Measurements from ENCODE around the gene RBMS1.
"Not testable (repeated sequence)": the region's sequence is repeated elsewhere in the genome, so short reads cannot be mapped to it uniquely, and the experiment has no call there.

Gene RBMS1

DNA sequence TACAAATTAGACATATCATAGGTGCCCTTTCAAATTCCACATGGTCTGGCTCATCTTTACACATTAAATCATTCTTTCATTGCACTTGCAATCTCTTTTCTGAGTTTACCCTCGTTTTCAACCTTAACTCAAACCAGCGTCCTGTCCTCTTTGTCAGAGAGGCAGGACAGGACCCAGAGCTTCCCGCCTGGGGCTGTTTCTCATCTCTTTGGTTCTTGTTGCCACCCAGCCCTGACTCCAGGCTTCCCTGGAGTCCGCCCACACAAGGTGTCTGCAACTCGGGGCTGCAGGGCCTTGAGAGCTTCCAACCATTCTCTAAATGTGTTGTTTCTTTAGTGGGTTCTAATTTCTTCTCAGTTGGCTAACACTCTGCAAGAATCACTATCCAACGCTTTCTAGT lies 24.4 kb downstream of the RBMS1 start:
- no peak for DNase-seq

- no peak for DNase-seq
These were observed 26.5 kb downstream of the RBMS1 start for GRCh38 chr2:160467086-160467485.

DNA sequence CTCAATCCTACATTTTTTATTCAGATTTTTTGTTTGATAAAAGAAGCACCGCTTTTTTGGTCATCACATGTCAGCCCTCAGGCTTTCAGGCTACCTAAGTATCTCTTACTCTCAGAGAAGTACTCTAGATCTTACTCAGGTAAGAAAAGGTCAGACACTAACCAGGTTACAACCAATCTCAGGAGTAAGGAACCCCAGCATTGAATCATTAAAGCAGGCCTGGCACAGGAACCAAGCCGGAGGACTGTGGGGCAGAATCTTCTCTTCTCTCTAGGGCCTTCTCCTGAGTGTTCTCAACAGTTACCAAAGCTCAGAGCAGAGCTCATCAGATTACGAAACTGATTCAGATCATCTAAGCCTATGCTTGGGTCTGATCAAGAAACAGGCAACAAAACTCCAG lies 28.2 kb downstream of the RBMS1 start:
- DNase-seq: no peak

DNA sequence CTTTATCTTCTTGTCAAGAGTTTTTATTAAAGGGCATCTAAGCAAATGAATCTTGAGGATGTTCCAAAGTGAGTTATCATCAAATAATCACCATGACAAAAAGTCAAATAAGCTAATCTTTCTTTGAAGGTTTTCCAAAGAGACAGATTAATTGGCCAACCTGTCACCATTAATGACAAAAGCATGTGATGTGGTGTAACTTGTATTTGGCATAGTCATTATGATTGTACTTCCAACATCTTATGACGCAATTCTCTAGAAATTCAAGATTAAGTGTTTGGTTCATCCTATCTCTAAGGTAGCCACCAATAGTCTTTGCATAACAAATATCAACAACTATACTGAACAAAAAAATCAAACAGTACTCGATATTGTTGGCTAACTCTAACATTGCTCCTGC lies 28.6 kb downstream of the RBMS1 start:
- DNase-seq: no peak

- DNase-seq: no peak
These were observed 29.6 kb downstream of the RBMS1 start for GRCh38 chr2:160464017-160464416.

DNA sequence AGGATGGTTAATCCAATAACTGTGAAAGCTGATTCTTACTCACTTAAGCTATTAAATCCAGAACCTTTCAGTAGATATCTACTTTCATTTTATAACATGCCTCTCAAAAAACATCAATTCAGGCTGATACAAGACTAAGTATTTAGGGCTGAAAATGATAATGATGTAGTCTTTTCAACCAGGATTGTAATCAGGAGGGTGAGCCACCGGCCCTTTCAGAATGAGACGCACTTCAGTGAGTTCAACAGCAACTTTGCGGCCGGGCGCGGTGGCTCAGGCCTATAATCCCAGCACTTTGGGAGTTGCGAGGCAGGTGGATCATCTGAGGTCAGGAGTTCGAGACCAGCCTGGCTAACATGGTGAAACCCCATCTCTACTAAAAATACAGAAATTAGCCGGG lies 30.4 kb downstream of the RBMS1 start:
- no peak for DNase-seq

GRCh38 chr2:160460333-160460731 lies 33.3 kb downstream of the RBMS1 start:
- DNase-seq: no peak

DNA sequence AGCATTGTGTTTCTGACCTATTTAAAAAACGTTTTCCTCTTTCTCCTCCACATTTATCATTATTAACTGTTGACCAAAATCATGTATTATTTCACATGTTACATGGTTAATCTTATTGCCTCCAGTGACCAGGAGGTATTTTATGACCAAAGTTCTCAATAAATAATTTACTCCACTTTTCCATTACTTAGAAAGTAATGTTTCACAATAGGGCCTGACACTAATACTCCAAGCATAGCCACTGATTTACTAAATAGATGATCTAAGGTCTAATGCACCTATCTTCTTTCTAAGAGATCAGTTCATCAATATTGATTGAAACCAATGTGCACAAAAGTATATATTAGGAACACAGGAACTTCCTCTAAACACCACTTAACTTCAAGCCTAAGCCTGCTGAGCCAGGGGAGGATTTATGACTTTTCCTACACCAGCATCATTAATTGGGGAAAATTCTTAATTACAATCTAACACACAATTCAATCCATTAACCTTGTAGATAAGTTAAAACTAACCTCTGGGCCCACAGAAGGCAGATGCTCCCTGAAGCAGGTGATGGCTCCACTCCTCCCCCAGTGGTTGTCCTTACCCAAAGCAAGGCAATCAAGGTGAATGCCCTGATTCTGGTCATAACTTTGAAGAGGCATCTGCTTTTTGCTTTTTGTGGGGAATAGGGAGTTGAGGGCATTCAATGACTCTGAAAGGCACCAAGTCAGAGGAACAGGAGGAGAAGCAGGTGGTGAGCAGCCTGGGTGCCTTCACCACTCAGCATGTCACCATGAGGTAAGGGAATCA lies 33.9 kb downstream of the RBMS1 start:
- no peak for DNase-seq

DNA sequence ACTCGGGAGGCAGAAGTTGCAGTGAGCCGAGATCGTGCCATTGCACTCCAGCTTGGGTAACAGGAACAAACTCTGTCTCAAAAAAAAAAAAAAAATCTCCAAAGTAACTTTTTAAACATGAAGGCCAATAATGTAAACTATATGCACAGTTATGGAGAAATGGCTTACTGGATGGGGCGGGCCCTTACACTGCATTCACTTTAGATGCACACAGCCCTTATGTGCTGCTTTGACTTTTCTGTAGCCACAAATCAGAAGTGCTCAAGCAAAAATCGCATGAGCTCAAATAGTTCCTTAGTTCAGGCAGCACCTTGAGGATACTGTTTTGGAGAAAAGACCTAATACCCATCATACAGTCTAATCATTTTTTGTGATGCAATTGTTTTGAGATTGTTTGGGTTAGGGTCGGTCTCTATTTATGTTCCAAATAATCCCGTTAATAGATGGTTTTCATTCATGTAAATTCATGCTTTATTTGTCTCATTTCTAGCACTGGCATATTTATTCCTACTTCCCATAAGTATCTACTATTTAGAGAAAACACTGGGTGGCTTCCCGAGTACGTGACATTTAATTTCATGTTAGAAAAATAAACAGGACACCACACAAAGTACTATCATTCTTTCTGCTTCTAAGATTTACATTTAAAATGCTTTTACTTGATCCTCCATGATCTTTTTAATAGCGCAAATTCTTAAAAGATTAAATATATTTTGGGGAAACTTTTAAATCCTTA lies 34.7 kb downstream of the RBMS1 start:
- DNase-seq: no peak

DNA sequence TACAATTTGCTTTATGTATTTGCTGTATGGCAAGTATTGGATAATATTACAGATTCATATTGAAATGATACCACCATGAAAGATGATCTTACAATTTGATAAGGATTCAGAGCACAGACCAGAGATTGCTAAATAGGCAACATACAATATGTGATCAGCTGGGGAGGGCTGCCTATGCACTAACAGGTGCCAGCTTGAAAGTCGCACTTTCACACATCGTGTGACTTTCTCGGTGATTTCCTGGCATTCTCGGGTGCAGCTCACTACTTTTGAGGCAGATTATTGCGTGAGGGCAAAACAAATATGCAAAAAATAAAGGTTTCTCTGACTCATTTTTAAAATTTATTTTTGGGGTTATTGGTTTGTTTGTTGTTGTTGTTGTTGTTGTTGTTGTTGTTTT lies 36.0 kb downstream of the RBMS1 start:
- DNase-seq: no peak

DNA sequence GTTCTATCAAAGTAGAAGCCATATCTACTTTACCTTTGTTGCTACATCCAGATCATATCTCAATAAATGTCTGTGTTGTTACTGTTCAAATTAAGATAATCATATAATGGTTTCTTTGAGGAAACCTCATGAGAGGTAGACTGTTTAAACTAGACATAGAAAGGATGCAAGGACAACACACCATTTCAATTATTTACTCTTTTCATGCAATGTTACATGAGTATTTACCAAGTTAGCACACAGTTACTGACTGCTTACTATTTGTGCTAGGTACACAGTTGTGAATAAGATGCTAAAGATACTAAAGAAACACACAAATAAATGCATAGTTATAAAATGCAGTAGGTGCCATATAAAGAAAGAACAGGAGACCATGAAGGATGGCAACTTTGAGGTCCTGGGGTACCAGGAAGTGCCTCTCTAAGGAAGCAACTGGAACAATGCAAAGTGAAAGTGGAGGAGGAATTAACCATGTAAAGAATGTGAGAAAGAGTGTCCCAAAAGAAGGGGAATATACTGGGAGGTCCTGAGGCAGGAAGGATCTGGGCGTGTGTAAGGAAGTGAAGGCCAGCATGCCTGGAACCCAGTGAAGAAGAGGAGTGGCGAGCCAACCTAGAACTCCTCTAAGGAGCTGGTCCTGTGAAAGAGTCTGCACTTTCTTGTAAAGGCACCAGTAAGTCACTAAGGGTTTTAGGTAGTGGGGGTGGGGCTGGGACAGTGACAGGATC lies 39.4 kb downstream of the RBMS1 start:
- no peak for DNase-seq

DNA sequence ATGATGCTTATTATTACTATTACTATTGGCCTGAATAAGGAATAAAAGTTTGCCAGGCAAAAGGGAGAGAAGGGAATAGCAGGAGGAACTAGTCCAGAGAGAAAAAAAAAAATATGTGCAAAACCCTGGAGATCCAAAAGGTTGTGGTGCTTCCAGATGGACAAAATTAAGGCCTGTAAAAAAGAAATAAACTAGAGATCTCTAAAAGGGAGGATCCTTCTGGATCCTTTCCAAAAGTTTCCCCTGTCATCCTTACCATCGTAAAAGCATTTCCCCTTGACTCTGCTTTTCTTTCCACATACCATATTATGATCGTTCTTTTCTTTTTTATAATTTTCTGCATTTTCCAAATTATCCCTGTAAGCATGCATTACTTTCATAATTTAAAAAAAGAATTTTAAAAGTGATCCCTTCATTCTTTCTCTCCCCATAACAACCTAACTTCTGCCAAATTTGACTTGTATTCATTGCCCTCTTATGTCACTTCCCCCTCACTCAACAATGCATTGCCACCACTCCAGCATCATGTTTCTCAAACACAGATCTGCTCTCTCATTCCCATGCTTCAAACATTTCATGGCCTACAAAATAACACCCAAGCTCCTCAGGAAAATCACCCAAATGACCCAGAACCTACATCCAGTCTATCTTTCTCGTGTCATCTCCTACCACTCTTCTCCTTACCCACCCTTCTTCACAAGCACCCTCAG lies 40.3 kb downstream of the RBMS1 start:
- no peak for DNase-seq

GRCh38 chr2:160450486-160450885 lies 43.1 kb downstream of the RBMS1 start:
- DNase-seq: no peak

DNA sequence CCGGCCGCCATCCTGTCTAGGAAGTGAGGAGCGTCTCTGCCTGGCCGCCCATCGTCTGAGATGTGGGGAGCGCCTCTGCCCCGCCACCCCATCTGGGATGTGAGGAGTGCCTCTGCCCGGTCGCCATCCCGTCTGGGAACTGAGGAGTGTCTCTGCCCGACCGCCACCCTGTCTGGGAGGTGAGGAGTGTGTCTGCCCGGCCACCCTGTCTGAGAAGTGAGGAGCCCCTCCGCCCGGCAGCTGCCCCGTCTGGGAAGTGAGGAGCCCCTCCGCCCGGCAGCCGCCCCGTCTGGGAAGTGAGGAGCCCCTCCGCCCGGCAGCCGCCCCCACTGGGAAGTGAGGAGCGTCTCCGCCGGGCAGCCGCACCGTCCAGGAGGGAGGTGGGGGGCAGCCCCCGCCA lies 44.8 kb downstream of the RBMS1 start:
- DNase-seq: not testable (repeated sequence)

GRCh38 chr2:160445673-160446072 lies 47.9 kb downstream of the RBMS1 start:
- no peak for DNase-seq

GRCh38 chr2:160442603-160443002 lies 51.0 kb downstream of the RBMS1 start:
- no peak for DNase-seq

DNA sequence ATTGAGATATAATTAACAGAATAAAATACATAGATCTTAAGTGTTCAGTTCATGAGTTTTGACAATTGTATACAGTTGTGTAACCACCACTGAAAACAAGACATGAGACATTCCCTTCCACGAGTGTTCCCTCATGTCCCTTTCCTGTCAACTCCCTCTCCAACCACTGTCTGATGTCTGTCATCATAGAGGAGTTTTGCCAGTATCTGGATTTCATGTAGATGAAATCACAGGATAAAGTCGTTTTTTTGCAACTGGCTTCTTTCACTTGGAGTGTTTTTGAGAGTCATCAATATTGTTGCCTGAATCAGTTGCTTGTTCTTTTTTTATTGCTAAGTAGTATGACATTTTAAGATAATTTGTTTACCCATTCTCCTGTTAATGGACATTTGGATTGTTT lies 52.7 kb downstream of the RBMS1 start:
- DNase-seq: no peak

GRCh38 chr2:160439038-160439437 lies 54.6 kb downstream of the RBMS1 start:
- DNase-seq: not testable (repeated sequence)

DNA sequence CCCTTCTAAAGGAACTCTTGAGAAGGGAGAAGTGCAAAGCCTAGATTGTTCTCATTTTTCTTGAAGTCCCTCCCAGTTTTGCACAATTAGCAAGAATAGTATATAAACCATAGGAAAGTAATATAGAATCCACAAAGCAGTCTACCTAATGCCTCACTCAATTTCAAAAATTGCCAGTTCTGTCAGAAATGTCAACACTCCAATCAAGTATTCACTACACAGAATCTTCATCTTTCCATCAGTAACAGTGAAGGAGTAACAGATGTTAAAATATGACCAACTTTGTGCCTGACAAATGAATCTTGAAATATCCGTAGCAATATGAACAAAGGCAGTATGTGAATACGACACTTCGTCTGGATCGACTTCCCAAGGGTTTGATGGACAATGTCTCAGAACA lies 56.3 kb downstream of the RBMS1 start:
- no peak for DNase-seq

DNA sequence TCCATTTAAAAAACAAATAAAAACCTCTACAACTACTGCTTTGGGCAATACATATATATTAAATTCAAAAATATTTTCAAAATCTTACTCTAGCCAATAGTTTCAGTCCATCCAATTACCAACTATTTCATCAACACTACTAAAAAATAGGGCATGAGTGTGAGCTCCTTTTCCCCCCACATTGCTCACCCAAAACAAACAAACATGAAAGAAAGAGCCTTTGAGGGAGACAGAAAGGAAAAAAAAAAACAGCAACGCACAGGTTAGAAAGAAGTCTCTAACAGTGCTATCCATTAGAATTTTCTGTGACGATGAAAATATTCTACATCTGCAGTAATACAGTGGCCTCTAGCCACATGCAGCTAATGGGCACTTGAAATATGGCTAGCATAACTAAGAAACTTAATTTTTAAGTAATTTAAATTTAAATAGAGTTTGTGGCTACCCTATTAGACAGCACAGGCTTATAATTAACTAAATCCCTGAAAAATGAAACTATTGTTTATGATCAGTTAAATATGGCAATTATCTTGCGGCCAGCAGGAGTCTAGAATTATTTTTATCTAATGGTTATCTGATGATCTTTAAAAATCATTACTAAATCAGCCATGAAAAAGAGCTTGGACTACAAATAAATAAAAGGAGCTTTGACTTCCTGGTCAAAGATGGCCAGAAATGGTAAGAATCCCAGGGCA lies 59.2 kb downstream of the RBMS1 start:
- DNase-seq: no peak

DNA sequence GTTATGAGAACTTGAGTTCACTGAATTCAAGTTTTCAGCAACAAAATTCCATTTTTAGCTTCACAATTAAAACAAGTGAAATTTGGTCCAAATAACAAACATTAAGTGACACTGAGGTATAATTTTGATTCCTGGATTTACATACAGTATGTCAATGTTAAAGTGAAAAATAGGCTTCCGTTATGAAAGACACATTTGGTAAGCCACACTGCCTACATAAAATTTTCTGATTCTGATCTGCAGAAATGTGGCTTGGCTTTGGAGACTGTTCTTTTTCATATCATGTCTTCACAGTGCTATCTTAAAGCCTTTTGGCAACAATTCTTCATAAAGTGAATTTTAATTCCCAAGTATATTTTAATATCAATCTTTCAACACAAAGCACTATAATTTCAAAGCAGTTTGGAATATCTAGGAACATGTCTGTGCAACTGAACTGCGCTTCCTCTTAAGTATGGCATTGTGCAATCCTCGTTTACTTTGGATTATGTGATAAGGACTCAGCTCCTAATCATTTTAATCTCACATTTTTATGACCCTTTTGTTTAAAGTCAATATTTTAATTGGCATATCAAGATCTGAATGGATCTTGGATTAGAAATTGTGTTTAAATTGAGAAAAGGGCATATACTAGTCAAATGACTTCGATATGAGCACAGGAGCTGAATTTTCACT lies 60.0 kb downstream of the RBMS1 start:
- no peak for DNase-seq

GRCh38 chr2:160432633-160433032 lies 61.0 kb downstream of the RBMS1 start:
- no peak for DNase-seq

Measured in left hindlimb (tissue), 1 donor.